HTERT RPE-1 (cell line): ENCODE results near the gene MBNL1.
"Not testable (repeated sequence)": the region's sequence is repeated elsewhere in the genome, so short reads cannot be mapped to it uniquely, and the experiment has no call there.

Source experiments
- in situ Hi-C: fragments of 300-500 bp; cut with MboI; formaldehyde crosslinking; loops from 4 replicates; pipeline ENCODE4 v1.14.3; 2020; ENCODE audit warnings: low sequenced_read_pairs

The MBNL1 gene

GRCh38 chr3:152396867-152397266 lies 128.1 kb downstream of the MBNL1 start:
- in situ Hi-C loops = no loop called here

- in situ Hi-C loops = not testable (repeated sequence)
These were observed 128.6 kb downstream of the MBNL1 start for GRCh38 chr3:152397348-152397747.

- in situ Hi-C loops = no loop called here
These were observed 129.8 kb downstream of the MBNL1 start for GRCh38 chr3:152398495-152398894.

GRCh38 chr3:152399374-152399773 lies 130.6 kb downstream of the MBNL1 start:
- in situ Hi-C loops = no loop called here

GRCh38 chr3:152400887-152401286 lies 132.2 kb downstream of the MBNL1 start:
- in situ Hi-C loops = no loop called here

DNA sequence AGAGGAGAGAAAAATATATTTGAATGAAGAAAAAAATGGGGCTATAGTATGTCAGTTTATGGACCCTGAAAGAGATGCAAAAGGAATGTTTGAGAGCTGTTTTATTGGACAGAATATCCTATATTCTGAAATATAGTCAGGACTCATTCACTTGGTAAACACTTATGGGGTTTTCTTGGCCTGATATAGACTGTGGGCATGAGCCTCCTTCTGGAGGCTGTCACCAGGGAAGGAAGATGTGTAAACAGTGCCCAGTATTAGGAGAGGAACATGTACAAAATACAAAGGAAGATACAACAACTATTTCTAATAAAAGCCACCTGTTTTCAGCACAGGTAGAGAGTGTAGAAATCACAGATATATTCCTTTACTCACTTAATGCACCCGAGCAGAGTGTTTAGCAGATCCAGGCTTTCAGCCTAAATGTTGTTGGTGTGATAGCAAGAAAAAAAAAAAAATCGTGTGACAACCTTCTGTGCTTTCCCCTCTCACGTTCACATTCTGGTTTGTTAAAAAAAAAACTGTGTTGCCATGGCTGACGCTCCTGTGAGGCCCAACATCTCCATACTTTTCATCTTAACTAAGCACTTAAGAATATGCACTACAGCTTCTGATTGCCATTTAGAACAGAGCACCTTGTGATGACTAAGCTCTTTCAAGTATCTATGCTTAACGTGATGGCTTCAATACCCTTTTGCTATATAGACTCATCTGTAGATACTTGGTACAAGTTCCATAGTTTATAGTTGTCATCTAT lies 134.1 kb downstream of the MBNL1 start:
- in situ Hi-C loops = no loop called here

DNA sequence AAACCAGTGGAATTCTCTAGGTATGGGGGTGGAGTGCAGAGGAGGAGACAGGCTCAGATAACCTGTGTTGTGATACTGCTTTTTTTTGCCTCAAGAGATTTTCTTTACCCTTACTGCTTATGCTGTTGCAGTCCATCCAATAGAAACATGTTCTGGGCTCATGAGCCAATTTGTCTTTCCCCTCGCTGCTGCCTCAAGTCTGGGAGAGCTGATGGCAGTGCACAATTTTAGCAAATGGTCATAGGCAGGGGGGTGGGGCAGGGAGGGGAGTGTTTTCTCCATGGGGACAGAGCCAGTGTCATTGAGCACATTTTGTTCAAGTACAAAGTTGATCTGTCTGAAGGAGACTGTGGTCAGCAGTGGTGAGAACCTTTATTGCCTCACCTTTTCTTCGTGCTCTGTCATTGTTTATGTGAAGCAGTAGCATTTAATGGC lies 134.9 kb downstream of the MBNL1 start:
- in situ Hi-C loops = no loop called here

DNA sequence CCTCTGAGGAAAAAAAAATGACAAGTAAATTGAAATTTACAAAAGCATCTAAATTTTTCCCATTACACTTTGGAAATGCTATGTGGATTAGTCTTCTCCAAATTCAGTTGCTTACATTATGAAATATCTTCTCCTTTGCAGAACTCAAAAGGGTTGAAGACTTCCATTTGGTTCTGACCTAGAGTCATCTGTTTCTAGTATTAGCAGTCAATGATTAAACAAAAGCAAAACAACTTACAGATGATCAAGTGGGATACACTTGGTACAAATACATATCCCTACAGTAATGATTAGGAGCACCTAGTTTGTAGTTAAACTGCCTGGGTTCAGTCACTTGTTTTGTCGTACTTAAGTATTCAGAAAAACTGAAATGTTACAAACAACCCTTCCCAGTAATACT lies 136.2 kb downstream of the MBNL1 start:
- in situ Hi-C loops = no loop called here

DNA sequence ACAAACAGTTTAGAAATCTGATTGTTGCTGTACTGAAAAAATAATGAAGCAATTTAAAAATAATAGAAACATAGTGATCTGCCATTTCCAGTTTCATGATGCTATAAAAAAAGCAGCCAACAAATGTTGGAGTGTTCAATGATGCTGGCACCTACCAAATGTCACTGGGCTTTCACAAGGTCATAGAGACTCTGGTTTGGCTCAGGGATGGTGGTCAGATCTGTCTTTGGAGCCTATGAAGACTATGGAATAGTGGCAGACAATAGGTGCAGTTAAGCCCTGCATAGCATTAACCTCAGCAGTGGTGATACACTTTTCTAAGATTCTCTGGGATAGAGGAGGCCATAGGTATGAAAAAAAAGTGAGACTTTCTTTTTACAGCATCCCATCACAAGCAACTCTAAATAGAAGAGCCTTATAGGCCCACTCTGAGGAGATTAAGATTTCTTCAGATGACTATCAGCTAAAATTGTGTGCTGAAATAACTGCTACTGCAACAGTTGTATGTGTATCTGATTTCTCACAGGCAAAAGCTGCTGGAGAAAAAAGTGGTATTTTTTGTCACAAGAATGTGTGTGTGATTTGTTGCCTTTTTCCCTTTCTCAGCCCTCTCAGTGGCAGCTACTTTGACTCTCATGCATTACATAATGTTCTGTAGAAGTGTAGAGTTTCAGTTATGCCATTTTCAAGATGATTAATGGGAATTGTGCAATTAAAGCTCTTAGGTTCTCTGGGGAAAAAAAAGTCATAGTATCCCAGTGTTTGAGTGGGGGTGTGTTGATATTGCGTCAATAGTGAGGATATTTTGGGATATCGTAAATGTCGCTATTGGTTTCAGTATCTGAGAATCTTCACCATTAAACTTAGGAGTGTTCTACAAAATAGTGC lies 137.4 kb downstream of the MBNL1 start:
- in situ Hi-C loops = no loop called here

- in situ Hi-C loops = no loop called here
These were observed 144.5 kb downstream of the MBNL1 start for GRCh38 chr3:152413240-152413639.

- in situ Hi-C loops = no loop called here
These were observed 148.3 kb downstream of the MBNL1 start for GRCh38 chr3:152416808-152417580.

- in situ Hi-C loops = no loop called here
These were observed 151.0 kb downstream of the MBNL1 start for GRCh38 chr3:152419748-152420147.

GRCh38 chr3:152421162-152421561 lies 152.4 kb downstream of the MBNL1 start:
- in situ Hi-C loops = no loop called here

GRCh38 chr3:152426393-152426792 lies 157.7 kb downstream of the MBNL1 start:
- in situ Hi-C loops = no loop called here

- in situ Hi-C loops = no loop called here
These were observed 159.8 kb downstream of the MBNL1 start for GRCh38 chr3:152428577-152428976.

DNA sequence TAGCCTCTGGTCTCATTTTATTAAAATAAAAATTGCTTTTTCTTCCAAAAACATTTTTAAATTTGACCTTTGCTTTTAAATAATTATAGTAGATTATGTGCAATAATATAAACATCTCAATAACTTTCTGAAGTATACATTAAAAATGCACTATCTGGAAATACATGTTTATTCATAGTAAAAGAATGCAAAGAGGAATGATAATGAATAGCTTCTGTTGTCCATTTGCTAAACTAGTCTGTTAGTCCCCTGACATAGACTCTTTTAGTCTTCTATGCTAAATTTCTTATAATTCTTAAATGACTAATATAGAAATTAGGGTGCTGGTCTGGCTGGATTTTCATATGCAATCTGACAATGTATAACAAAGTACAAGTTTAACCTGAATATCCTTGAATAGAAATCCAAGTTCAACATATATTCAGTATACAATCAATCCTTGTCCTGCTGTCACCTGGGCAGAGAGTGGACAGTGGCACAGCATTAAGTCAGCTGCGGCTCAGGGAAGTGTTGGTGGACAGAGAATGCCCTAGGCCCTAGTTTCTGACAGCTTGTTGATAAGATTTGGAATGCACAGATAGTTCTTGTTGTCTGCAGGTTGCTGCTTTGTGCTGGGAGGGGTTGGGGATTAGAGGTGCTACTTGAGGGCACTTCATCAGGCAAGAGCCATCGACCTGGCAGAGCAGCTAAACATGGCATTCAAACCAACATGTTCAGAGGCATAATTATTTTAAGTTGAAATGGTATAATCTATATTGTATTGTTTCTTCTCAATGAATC lies 161.7 kb downstream of the MBNL1 start:
- in situ Hi-C loops = no loop called here

- in situ Hi-C loops = no loop called here
These were observed 165.4 kb downstream of the MBNL1 start for GRCh38 chr3:152434142-152434541.

GRCh38 chr3:152435210-152435609 lies 166.5 kb downstream of the MBNL1 start:
- in situ Hi-C loops = not testable (repeated sequence)

DNA sequence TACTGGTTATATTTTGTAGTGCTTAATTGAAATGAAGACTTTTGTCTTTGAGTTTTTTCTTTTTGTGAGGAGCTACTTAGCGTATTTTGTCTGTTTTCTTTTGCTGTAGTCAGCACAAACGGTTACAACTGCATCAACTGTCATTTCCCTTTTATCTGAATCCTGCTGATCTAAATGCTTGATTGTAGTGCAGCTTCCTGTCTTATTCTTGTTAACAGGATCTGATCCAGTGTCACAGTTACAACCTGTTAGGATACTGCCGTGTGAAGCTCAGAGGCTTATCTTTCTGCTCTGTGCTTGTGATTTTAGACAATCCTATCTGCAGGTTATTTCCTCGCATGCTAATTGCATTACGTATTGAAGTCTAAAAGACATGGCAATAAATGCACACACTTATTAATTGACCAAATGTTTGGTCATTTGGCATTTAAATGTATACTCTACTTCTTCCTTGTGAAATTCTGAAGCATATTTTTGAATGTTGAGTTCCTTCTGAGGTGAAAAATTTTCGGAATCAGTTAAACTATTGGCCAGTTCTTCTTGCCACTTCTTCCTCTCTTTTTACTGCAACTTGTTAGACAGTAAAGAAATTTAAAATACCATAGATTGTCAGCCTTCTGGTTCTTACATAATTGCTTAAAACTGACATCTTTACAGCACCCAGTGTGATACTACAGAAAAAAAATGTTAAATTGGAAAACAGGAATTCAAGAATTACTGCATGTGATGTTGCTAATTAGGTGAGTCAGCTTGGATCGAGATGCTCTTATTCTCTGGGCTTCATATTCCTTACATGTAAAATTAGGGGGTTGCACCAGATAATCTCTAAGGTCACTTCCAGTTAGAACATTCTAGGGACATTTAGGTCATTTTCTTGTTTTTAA lies 168.2 kb downstream of the MBNL1 start:
- in situ Hi-C loops = no loop called here

GRCh38 chr3:152438181-152438580 lies 169.5 kb downstream of the MBNL1 start:
- in situ Hi-C loops = no loop called here
